HepG2 (cell line): ENCODE data around the gene TUBB3. TPM values are rescaled to one million over a fixed set of nuclear protein-coding genes. Genes with fewer than 3 reads are reported as not detected.

ENCODE experiments used
- CC2D1A ChIP-seq: sonication (generic); formaldehyde crosslinking; IDR thresholded peaks from 2 replicates; pipeline ENCODE4 v1.8.1; 2023; ENCODE audit warnings: mild to moderate bottlenecking, missing genetic modification reagents
- CHCHD3 ChIP-seq: sonication (generic); formaldehyde crosslinking; IDR thresholded peaks from 2 replicates; pipeline ENCODE4 v1.8.0; 2022; ENCODE audit warnings: mild to moderate bottlenecking, missing genetic modification reagents, moderate library complexity
- GPN1 ChIP-seq: sonication (generic); formaldehyde crosslinking; IDR thresholded peaks from 2 replicates; pipeline ENCODE4 v1.5.1; 2020; ENCODE audit warnings: missing genetic modification reagents, borderline replicate concordance
- HDAC6 ChIP-seq: fragments of 200-600 bp; sonication (generic); IDR thresholded peaks from 2 replicates; pipeline ENCODE4 v1.7.0; 2017; ENCODE audit warnings: mild to moderate bottlenecking, antibody characterized with exemption, low read length, low read depth
- KLF9 ChIP-seq: IDR thresholded peaks from 2 replicates; pipeline ENCODE4 v1.6.1; 2016; ENCODE audit warnings: low read depth
- MTERF4 ChIP-seq: sonication (generic); formaldehyde crosslinking; IDR thresholded peaks from 2 replicates; pipeline ENCODE4 v1.8.0; 2023; ENCODE audit warnings: mild to moderate bottlenecking, missing genetic modification reagents
- SATB2 ChIP-seq: sonication (generic); formaldehyde crosslinking; IDR thresholded peaks from 2 replicates; pipeline ENCODE4 v1.5.0; 2020; ENCODE audit warnings: missing genetic modification reagents
- TBP ChIP-seq: sonication (generic); formaldehyde crosslinking; IDR thresholded peaks from 2 replicates; pipeline ENCODE4 v1.5.0; 2020; ENCODE audit warnings: missing genetic modification reagents
- TOPORS ChIP-seq: sonication (generic); formaldehyde crosslinking; IDR thresholded peaks from 2 replicates; pipeline ENCODE4 v1.8.0; 2023; ENCODE audit warnings: mild to moderate bottlenecking, missing genetic modification reagents
- ZFP36 ChIP-seq: fragments of 150-350 bp; IDR thresholded peaks from 2 replicates; pipeline ENCODE4 v1.6.1; 2018; ENCODE audit warnings: borderline replicate concordance, low read length, low read depth; ENCODE audit not compliant: partially characterized antibody
- ZNF180 ChIP-seq: sonication (generic); formaldehyde crosslinking; IDR thresholded peaks from 2 replicates; pipeline ENCODE4 v1.4.0; 2020; ENCODE audit warnings: low read depth, missing genetic modification reagents, borderline replicate concordance
- ZNF205 ChIP-seq: IDR thresholded peaks from 2 replicates; pipeline ENCODE4 v1.6.1; 2018; ENCODE audit warnings: missing biosample characterization, missing genetic modification reagents
- ZNF3 ChIP-seq: IDR thresholded peaks from 2 replicates; pipeline ENCODE4 v1.7.0; 2017; ENCODE audit warnings: inconsistent platforms
- ZNF335 ChIP-seq: sonication (generic); formaldehyde crosslinking; IDR thresholded peaks from 2 replicates; pipeline ENCODE4 v1.4.0; 2020; ENCODE audit warnings: missing genetic modification reagents
- polyA plus RNA-seq, 8 experiments: library from polyadenylated mRNA; depleted of rRNA in 3 of 8; stranded (reverse) in 7 of 8; unstranded in 1 of 8; fragments of >200 nt; fragmentation: Illumina TruSeq in 4 of 8; extraction: Trizol in 4 of 8; gene quantifications; 2 replicates each; pipeline versions ENCODE4 v1.2.1 to v1.2.3, GENCODE V29; 2011 to 2016; ENCODE audit warnings: low read depth in 4 of 8, missing spikeins in 1 of 8, mixed read lengths in 1 of 8; ENCODE audit not compliant: insufficient read depth in 1 of 8
- total RNA-seq, 5 experiments: library from RNA; depleted of rRNA; stranded (reverse); fragments of >200 nt; fragmentation: Illumina TruSeq; extraction: Trizol; gene quantifications; 2 replicates each; pipeline ENCODE4 v1.2.3, GENCODE V29; 2016; ENCODE audit warnings: low read depth in 1 of 5
- TF ChIP-seq, protein P1 (sequence below): sonication (generic); formaldehyde crosslinking; IDR thresholded peaks from 2 replicates; pipeline ENCODE4 v1.4.0; 2020; ENCODE audit warnings: mild to moderate bottlenecking, low read depth, missing genetic modification reagents
- TF ChIP-seq, protein P2 (sequence below): sonication (generic); formaldehyde crosslinking; IDR thresholded peaks from 2 replicates; pipeline ENCODE4 v1.9.0; 2021; ENCODE audit warnings: missing genetic modification reagents, mild to moderate bottlenecking, borderline replicate concordance
- TF ChIP-seq, protein P3 (sequence below): sonication (generic); formaldehyde crosslinking; IDR thresholded peaks from 2 replicates; pipeline ENCODE4 v1.5.0; 2020; ENCODE audit warnings: mild to moderate bottlenecking, missing genetic modification reagents, borderline replicate concordance
- TF ChIP-seq, protein P4 (sequence below): sonication (generic); formaldehyde crosslinking; IDR thresholded peaks from 2 replicates; pipeline ENCODE4 v1.4.0; 2020; ENCODE audit warnings: missing genetic modification reagents, borderline replicate concordance

The TUBB3 gene
- total and polyA plus RNA-seq, 2 of the 13 experiments (the other 11 are each of a cell fraction or from before 2014, with no cell fraction given): 110 to 185 TPM

GRCh38 chr16:89917773-89918452, 5.2 kb upstream of the TUBB3 start (continued):
- TF ChIP-seq, protein P1, sequence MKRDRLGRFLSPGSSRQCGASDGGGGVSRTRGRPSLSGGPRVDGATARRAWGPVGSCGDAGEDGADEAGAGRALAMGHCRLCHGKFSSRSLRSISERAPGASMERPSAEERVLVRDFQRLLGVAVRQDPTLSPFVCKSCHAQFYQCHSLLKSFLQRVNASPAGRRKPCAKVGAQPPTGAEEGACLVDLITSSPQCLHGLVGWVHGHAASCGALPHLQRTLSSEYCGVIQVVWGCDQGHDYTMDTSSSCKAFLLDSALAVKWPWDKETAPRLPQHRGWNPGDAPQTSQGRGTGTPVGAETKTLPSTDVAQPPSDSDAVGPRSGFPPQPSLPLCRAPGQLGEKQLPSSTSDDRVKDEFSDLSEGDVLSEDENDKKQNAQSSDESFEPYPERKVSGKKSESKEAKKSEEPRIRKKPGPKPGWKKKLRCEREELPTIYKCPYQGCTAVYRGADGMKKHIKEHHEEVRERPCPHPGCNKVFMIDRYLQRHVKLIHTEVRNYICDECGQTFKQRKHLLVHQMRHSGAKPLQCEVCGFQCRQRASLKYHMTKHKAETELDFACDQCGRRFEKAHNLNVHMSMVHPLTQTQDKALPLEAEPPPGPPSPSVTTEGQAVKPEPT (CRISPR knock-in tag): peak; percentile 98
- TF ChIP-seq KLF9 (CRISPR knock-in tag): peak; percentile 96
- peak; percentile 95 for TF ChIP-seq CHCHD3 (CRISPR knock-in tag)
- TF ChIP-seq ZNF335 (CRISPR knock-in tag): peak; percentile 91
- peak; percentile 71; the same call in 1 of the 2 replicates for TF ChIP-seq CC2D1A
- TF ChIP-seq, protein P2, sequence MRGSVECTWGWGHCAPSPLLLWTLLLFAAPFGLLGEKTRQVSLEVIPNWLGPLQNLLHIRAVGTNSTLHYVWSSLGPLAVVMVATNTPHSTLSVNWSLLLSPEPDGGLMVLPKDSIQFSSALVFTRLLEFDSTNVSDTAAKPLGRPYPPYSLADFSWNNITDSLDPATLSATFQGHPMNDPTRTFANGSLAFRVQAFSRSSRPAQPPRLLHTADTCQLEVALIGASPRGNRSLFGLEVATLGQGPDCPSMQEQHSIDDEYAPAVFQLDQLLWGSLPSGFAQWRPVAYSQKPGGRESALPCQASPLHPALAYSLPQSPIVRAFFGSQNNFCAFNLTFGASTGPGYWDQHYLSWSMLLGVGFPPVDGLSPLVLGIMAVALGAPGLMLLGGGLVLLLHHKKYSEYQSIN (CRISPR knock-in tag): no peak
- TF ChIP-seq ZNF180: peak; percentile 95; the same call in 1 of the 2 replicates
- TF ChIP-seq GPN1 (CRISPR knock-in tag): peak; percentile 91; the same call in 1 of the 2 replicates
- peak; percentile 97 for TF ChIP-seq ZNF205
- TF ChIP-seq, protein P3, sequence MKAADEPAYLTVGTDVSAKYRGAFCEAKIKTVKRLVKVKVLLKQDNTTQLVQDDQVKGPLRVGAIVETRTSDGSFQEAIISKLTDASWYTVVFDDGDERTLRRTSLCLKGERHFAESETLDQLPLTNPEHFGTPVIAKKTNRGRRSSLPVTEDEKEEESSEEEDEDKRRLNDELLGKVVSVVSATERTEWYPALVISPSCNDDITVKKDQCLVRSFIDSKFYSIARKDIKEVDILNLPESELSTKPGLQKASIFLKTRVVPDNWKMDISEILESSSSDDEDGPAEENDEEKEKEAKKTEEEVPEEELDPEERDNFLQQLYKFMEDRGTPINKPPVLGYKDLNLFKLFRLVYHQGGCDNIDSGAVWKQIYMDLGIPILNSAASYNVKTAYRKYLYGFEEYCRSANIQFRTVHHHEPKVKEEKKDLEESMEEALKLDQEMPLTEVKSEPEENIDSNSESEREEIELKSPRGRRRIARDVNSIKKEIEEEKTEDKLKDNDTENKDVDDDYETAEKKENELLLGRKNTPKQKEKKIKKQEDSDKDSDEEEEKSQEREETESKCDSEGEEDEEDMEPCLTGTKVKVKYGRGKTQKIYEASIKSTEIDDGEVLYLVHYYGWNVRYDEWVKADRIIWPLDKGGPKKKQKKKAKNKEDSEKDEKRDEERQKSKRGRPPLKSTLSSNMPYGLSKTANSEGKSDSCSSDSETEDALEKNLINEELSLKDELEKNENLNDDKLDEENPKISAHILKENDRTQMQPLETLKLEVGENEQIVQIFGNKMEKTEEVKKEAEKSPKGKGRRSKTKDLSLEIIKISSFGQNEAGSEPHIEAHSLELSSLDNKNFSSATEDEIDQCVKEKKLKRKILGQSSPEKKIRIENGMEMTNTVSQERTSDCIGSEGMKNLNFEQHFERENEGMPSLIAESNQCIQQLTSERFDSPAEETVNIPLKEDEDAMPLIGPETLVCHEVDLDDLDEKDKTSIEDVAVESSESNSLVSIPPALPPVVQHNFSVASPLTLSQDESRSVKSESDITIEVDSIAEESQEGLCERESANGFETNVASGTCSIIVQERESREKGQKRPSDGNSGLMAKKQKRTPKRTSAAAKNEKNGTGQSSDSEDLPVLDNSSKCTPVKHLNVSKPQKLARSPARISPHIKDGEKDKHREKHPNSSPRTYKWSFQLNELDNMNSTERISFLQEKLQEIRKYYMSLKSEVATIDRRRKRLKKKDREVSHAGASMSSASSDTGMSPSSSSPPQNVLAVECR (CRISPR knock-in tag): peak; percentile 90
- TF ChIP-seq ZNF3: peak; percentile 74; the same call in 1 of the 2 replicates
- no peak for TF ChIP-seq HDAC6
- TF ChIP-seq TBP (CRISPR knock-in tag): peak; percentile 75; the same call in 1 of the 2 replicates
- TF ChIP-seq, protein P4, sequence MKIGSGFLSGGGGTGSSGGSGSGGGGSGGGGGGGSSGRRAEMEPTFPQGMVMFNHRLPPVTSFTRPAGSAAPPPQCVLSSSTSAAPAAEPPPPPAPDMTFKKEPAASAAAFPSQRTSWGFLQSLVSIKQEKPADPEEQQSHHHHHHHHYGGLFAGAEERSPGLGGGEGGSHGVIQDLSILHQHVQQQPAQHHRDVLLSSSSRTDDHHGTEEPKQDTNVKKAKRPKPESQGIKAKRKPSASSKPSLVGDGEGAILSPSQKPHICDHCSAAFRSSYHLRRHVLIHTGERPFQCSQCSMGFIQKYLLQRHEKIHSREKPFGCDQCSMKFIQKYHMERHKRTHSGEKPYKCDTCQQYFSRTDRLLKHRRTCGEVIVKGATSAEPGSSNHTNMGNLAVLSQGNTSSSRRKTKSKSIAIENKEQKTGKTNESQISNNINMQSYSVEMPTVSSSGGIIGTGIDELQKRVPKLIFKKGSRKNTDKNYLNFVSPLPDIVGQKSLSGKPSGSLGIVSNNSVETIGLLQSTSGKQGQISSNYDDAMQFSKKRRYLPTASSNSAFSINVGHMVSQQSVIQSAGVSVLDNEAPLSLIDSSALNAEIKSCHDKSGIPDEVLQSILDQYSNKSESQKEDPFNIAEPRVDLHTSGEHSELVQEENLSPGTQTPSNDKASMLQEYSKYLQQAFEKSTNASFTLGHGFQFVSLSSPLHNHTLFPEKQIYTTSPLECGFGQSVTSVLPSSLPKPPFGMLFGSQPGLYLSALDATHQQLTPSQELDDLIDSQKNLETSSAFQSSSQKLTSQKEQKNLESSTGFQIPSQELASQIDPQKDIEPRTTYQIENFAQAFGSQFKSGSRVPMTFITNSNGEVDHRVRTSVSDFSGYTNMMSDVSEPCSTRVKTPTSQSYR (CRISPR knock-in tag): peak; percentile 86
- no peak for TF ChIP-seq ZFP36
- TF ChIP-seq TOPORS: peak; percentile 93; the same call in 1 of the 2 replicates
- TF ChIP-seq MTERF4: peak; percentile 85
- peak; percentile 94 for TF ChIP-seq SATB2 (CRISPR knock-in tag)
